ENCODE results near the gene CABP2.

CABP2 gene

GRCh38 chr11:67507864-67508485 lies 15.3 kb downstream of the CABP2 start, which contains the start of gene CDK2AP2 (continued):
- TF ChIP-seq ZSCAN4 (tag by site-specific recombination; IDR thresholded peaks at IDR 0.05) (no peak), ZNF558 (tag by site-specific recombination; IDR thresholded peaks at IDR 0.05) (no peak), ZNF398 (tag by site-specific recombination; IDR thresholded peaks at IDR 0.05) (no peak), ZNF623 (tag by site-specific recombination; IDR thresholded peaks at IDR 0.05) (no peak), ZBTB6 (tag by site-specific recombination; IDR thresholded peaks at IDR 0.05) (peak; percentile 42; the same call in 1 of the 2 replicates), ZNF132 (tag by site-specific recombination; IDR thresholded peaks at IDR 0.05; ENCODE audit: borderline replicate concordance) (no peak), MYNN (tag by site-specific recombination; IDR thresholded peaks at IDR 0.05; ENCODE audit: borderline replicate concordance) (no peak), WT1 (tag by site-specific recombination; IDR thresholded peaks at IDR 0.05) (no peak), GLIS2 (tag by site-specific recombination; IDR thresholded peaks at IDR 0.05) (no peak), PRDM2 (tag by site-specific recombination; IDR thresholded peaks at IDR 0.05; ENCODE audit: borderline replicate concordance) (no peak), ZNF621 (tag by site-specific recombination; IDR thresholded peaks at IDR 0.05) (no peak), ZNF561 (tag by site-specific recombination; IDR thresholded peaks at IDR 0.05; ENCODE audit: borderline replicate concordance) (no peak), ZNF341 (tag by site-specific recombination; IDR thresholded peaks at IDR 0.05; ENCODE audit: low read depth) (peak; percentile 66), ZNF830 (tag by site-specific recombination; IDR thresholded peaks at IDR 0.05; ENCODE audit: low read depth) (no peak), ZNF146 (tag by site-specific recombination; IDR thresholded peaks at IDR 0.05) (no peak), ZNF266 (tag by site-specific recombination; IDR thresholded peaks at IDR 0.05; ENCODE audit: low read depth) (no peak), KLF10 (tag by site-specific recombination; IDR thresholded peaks at IDR 0.05) (peak; percentile 88), CTCF (tag by site-specific recombination; IDR thresholded peaks at IDR 0.05) (0 out of 2 replicates have a peak, but pooled peaks have one; percentile 9), OVOL3 (tag by site-specific recombination; IDR thresholded peaks at IDR 0.05) (no peak), ZNF133 (tag by site-specific recombination; IDR thresholded peaks at IDR 0.05) (no peak), ZNF248 (tag by site-specific recombination; IDR thresholded peaks at IDR 0.05) (no peak), ZNF585B (tag by site-specific recombination; IDR thresholded peaks at IDR 0.05) (no peak), ZNF549 (tag by site-specific recombination; IDR thresholded peaks at IDR 0.05) (no peak), ZNF626 (tag by site-specific recombination; IDR thresholded peaks at IDR 0.05) (no peak), SETDB1 (IDR thresholded peaks at IDR 0.05; ENCODE audit: insufficient read length, low read length) (no peak), ZNF677 (tag by site-specific recombination; IDR thresholded peaks at IDR 0.05) (no peak), ZNF10 (tag by site-specific recombination; IDR thresholded peaks at IDR 0.05) (no peak; the same call in 1 of the 2 replicates), ZNF324 (tag by site-specific recombination; IDR thresholded peaks at IDR 0.05) (peak; percentile 85), MEIS1 (CRISPR knock-in tag; IDR thresholded peaks at IDR 0.05; ENCODE audit: borderline replicate concordance) (no peak), BCL11B (tag by site-specific recombination; IDR thresholded peaks at IDR 0.05; ENCODE audit: low read depth) (no peak)

All from HEK293 (cell line).